GM21360 (cell line): ENCODE measurements around the gene GMPPB.
A peak's percentile ranks its signal among the peaks of the same experiment; 100 is the strongest.
"Not testable (repeated sequence)": the region's sequence is repeated elsewhere in the genome, so short reads cannot be mapped to it uniquely, and the experiment has no call there.

Experiments
- ATAC-seq: cut with Tn5 transposase; IDR thresholded peaks from one replicate; pipeline ENCODE4 v1.9.1; 2021; ENCODE audit warnings: mild to moderate bottlenecking, moderate library complexity; ENCODE audit not compliant: unreplicated experiment

Gene GMPPB

GRCh38 chr3:49694409-49695070 lies 29.2 kb downstream of the GMPPB start:
- ATAC-seq: not testable (repeated sequence)

GRCh38 chr3:49691481-49691880 lies 32.3 kb downstream of the GMPPB start:
- not testable (repeated sequence) for ATAC-seq

- ATAC-seq: not testable (repeated sequence)
These were observed 32.9 kb downstream of the GMPPB start for GRCh38 chr3:49690856-49691255.

- not testable (repeated sequence) for ATAC-seq
These were observed 33.7 kb downstream of the GMPPB start for GRCh38 chr3:49689908-49690624.

- ATAC-seq: peak; percentile 45
These were observed 34.5 kb downstream of the GMPPB start, which contains the start of the genes MST1 and RNF123 for GRCh38 chr3:49689046-49689907. Gene MST1, minus strand, starts transcription at chr3:49689474. Its CDS starts 783 bp downstream, at chr3:49688691. Gene RNF123, plus strand, starts transcription at chr3:49689557. Its CDS starts 1,609 bp downstream, at chr3:49691166.

- ATAC-seq: peak; percentile 6
These were observed 35.3 kb downstream of the GMPPB start for GRCh38 chr3:49688338-49689045.

GRCh38 chr3:49687424-49687795 lies 36.3 kb downstream of the GMPPB start:
- not testable (repeated sequence) for ATAC-seq

GRCh38 chr3:49686769-49687423 lies 36.9 kb downstream of the GMPPB start:
- not testable (repeated sequence) for ATAC-seq

- ATAC-seq: not testable (repeated sequence)
These were observed 37.4 kb downstream of the GMPPB start for GRCh38 chr3:49686346-49686745.

- not testable (repeated sequence) for ATAC-seq
These were observed 37.9 kb downstream of the GMPPB start for GRCh38 chr3:49685846-49686245.

- not testable (repeated sequence) for ATAC-seq
These were observed 38.6 kb downstream of the GMPPB start for GRCh38 chr3:49685103-49685502.

GRCh38 chr3:49684453-49684852 lies 39.3 kb downstream of the GMPPB start:
- not testable (repeated sequence) for ATAC-seq

- no peak for ATAC-seq
These were observed 40.6 kb downstream of the GMPPB start for GRCh38 chr3:49683162-49683561.

GRCh38 chr3:49681543-49681942 lies 42.2 kb downstream of the GMPPB start:
- ATAC-seq: no peak

- no peak for ATAC-seq
These were observed 42.6 kb downstream of the GMPPB start for GRCh38 chr3:49681232-49681522.

GRCh38 chr3:49680493-49681231 lies 43.1 kb downstream of the GMPPB start:
- ATAC-seq: no peak

GRCh38 chr3:49675912-49676311 lies 47.8 kb downstream of the GMPPB start:
- no peak for ATAC-seq

GRCh38 chr3:49674497-49674983 lies 49.2 kb downstream of the GMPPB start:
- ATAC-seq: no peak

- peak; percentile 69 for ATAC-seq
These were observed 49.8 kb downstream of the GMPPB start, which contains the start of gene APEH for GRCh38 chr3:49673715-49674496. Gene APEH, plus strand, starts transcription at chr3:49674351. Its CDS starts 51 bp downstream, at chr3:49674402.
